ENCODE results near the gene BCL7C. TPM values are rescaled to one million over a fixed set of nuclear protein-coding genes. Genes with fewer than 3 reads are reported as not detected.

Gene BCL7C
- polyA plus RNA-seq, 1 donor from 2014 or later = 39.2 TPM

GRCh38 chr16:30924913-30925631 is 31.2 kb upstream of the BCL7C start:
- TF ChIP-seq RAD21 (conservative IDR thresholded peaks at IDR 0.05) = no peak
- no peak for TF ChIP-seq SMC3 (conservative IDR thresholded peaks at IDR 0.05; ENCODE audit: poor library complexity)
- TF ChIP-seq TAF1 (IDR thresholded peaks at IDR 0.05; ENCODE audit: low read depth) = no peak
- no peak for TF ChIP-seq POLR2AphosphoS5 (IDR thresholded peaks at IDR 0.05)
- TF ChIP-seq EZH2 (IDR thresholded peaks at IDR 0.05; ENCODE audit: borderline replicate concordance, insufficient read depth, low read length, poor library complexity, severe bottlenecking) = no peak
- TF ChIP-seq EP300 (conservative IDR thresholded peaks at IDR 0.05; ENCODE audit: poor library complexity, severe bottlenecking) = no peak
- TF ChIP-seq CTCF (IDR thresholded peaks at IDR 0.05; ENCODE audit: poor library complexity, severe bottlenecking) = no peak
- H3K4me3 ChIP-seq (ENCODE audit: low read length) = peak overlapping the region; percentile 87
- peak overlapping the region; percentile 88 for H3K9ac ChIP-seq (ENCODE audit: low read length)
- H4K20me1 ChIP-seq (ENCODE audit: insufficient read depth) = no peaks in the 10 kb centered on the region
- peak overlapping the region; percentile 91 for H3K4me2 ChIP-seq (ENCODE audit: low read length)
- H2AFZ ChIP-seq (ENCODE audit: low read depth, low read length) = no peak overlapping the region
- H3K27me3 ChIP-seq (ENCODE audit: insufficient read depth, low read depth, low read length) = no peaks in the 10 kb centered on the region
- H3K27ac ChIP-seq (ENCODE audit: low read length) = peak overlapping the region; percentile 95
- H3K79me2 ChIP-seq (replicated peaks; ENCODE audit: insufficient read depth, low read length) = peaks cover 11% of the 10 kb centered on the region
- H3K9me2 ChIP-seq (ENCODE audit: insufficient read depth, low read length) = no peaks in the 10 kb centered on the region
- no peaks in the 10 kb centered on the region for H3F3A ChIP-seq (ENCODE audit: insufficient read depth, low read length, poor library complexity, severe bottlenecking)
- H3K36me3 ChIP-seq (ENCODE audit: insufficient read depth, low read length) = no peaks in the 10 kb centered on the region
- no peaks in the 10 kb centered on the region for H3K9me3 ChIP-seq (ENCODE audit: low read length)

GRCh38 chr16:30924076-30924912 is 30.4 kb upstream of the BCL7C start:
- no peaks in the 10 kb centered on the region for H4K20me1 ChIP-seq (ENCODE audit: insufficient read depth)
- no peaks in the 10 kb centered on the region for H3K9me2 ChIP-seq (ENCODE audit: insufficient read depth, low read length)
- H3K27ac ChIP-seq (ENCODE audit: low read length) = peak overlapping the region; percentile 95
- no peak overlapping the region for H2AFZ ChIP-seq (ENCODE audit: low read depth, low read length)
- H3K9ac ChIP-seq (ENCODE audit: low read length) = peak overlapping the region; percentile 88
- peak overlapping the region; percentile 91 for H3K4me2 ChIP-seq (ENCODE audit: low read length)
- H3F3A ChIP-seq (ENCODE audit: insufficient read depth, low read length, poor library complexity, severe bottlenecking) = no peaks in the 10 kb centered on the region
- no peaks in the 10 kb centered on the region for H3K9me3 ChIP-seq (ENCODE audit: low read length)
- H3K79me2 ChIP-seq (replicated peaks; ENCODE audit: insufficient read depth, low read length) = peaks cover 11% of the 10 kb centered on the region
- H3K4me3 ChIP-seq (ENCODE audit: low read length) = peak overlapping the region; percentile 87
- no peaks in the 10 kb centered on the region for H3K36me3 ChIP-seq (ENCODE audit: insufficient read depth, low read length)
- no peaks in the 10 kb centered on the region for H3K27me3 ChIP-seq (ENCODE audit: insufficient read depth, low read depth, low read length)
- no peak for TF ChIP-seq REST (IDR thresholded peaks at IDR 0.05; ENCODE audit: borderline replicate concordance)
- TF ChIP-seq SMC3 (conservative IDR thresholded peaks at IDR 0.05; ENCODE audit: poor library complexity) = peak; percentile 12
- peak; percentile 77 for TF ChIP-seq MXI1 (conservative IDR thresholded peaks at IDR 0.05; ENCODE audit: poor library complexity, severe bottlenecking)

All from neural cell (in vitro differentiated cells).